Mesendoderm (in vitro differentiated cells): ENCODE results near the gene CCIN. TPM values are rescaled to one million over a fixed set of nuclear protein-coding genes. Genes with fewer than 3 reads are reported as not detected.

ENCODE experiments used
- DNase-seq: peaks from one replicate; pipeline ENCODE4 v3.0.0; 2013
- H2AK5ac ChIP-seq: 2 replicates; pipeline ENCODE4 v1.6.1; 2013; ENCODE audit warnings: low read length, inconsistent platforms
- H2BK120ac ChIP-seq: 2 replicates; pipeline ENCODE4 v1.6.1; 2013; ENCODE audit warnings: low read depth, mild to moderate bottlenecking, low read length, moderate library complexity, mixed read lengths
- H2BK15ac ChIP-seq: replicated peaks from 2 replicates; pipeline ENCODE4 v1.6.1; 2013; ENCODE audit warnings: low read depth, mild to moderate bottlenecking, moderate library complexity
- H2BK5ac ChIP-seq: 2 replicates; pipeline ENCODE4 v1.6.1; 2013; ENCODE audit warnings: low read length, inconsistent platforms
- H3K18ac ChIP-seq: 2 replicates; pipeline ENCODE4 v1.6.1; 2013; ENCODE audit warnings: mild to moderate bottlenecking, low read length, mixed read lengths
- H3K23ac ChIP-seq: one replicate; pipeline ENCODE4 v1.6.1; 2013; ENCODE audit warnings: low read length
- H3K27ac ChIP-seq: 2 replicates; pipeline ENCODE4 v1.5.1; 2013; ENCODE audit warnings: low read depth, mild to moderate bottlenecking, inconsistent platforms, low read length, moderate library complexity
- H3K27me3 ChIP-seq: 2 replicates; pipeline ENCODE4 v1.6.1; 2013; ENCODE audit warnings: low read length, control low read depth, mild to moderate bottlenecking, inconsistent platforms; ENCODE audit not compliant: insufficient read depth, poor library complexity
- H3K36me3 ChIP-seq: 2 replicates; pipeline ENCODE4 v1.6.1; 2013; ENCODE audit warnings: low read length, inconsistent platforms; ENCODE audit not compliant: control insufficient read depth, insufficient read depth
- H3K4ac ChIP-seq: one replicate; pipeline ENCODE4 v1.6.1; 2013; ENCODE audit warnings: low read depth, mild to moderate bottlenecking, low read length, moderate library complexity
- H3K4me1 ChIP-seq: 2 replicates; pipeline ENCODE4 v1.6.1; 2013; ENCODE audit warnings: low read depth, low read length, inconsistent platforms; ENCODE audit not compliant: control insufficient read depth
- H3K4me2 ChIP-seq: 2 replicates; pipeline ENCODE4 v1.6.1; 2013; ENCODE audit warnings: low read length
- H3K4me3 ChIP-seq: 2 replicates; pipeline ENCODE4 v1.5.1; 2013; ENCODE audit warnings: mild to moderate bottlenecking, low read length
- H3K56ac ChIP-seq: one replicate; pipeline ENCODE4 v1.6.1; 2013; ENCODE audit warnings: low read length
- H3K79me1 ChIP-seq: 2 replicates; pipeline ENCODE4 v1.6.1; 2013; ENCODE audit warnings: low read length, inconsistent platforms
- H3K79me2 ChIP-seq: 2 replicates; pipeline ENCODE4 v1.6.1; 2013; ENCODE audit warnings: mild to moderate bottlenecking, low read length; ENCODE audit not compliant: control insufficient read depth, insufficient read depth
- H3K9ac ChIP-seq: 2 replicates; pipeline ENCODE4 v1.6.1; 2013; ENCODE audit warnings: low read length, inconsistent platforms
- H4K5ac ChIP-seq: one replicate; pipeline ENCODE4 v1.6.1; 2013; ENCODE audit warnings: low read length
- H4K8ac ChIP-seq: one replicate; pipeline ENCODE4 v1.6.1; 2013; ENCODE audit warnings: low read depth, mild to moderate bottlenecking, control low read depth, low read length, moderate library complexity
- WGBS: extraction: QIAGEN DNeasy Blood & Tissue Kit; methylation state at CpG from one replicate; pipeline ENCODE4 v1.1.7; 2013; ENCODE audit warnings: low lambda C conversion rate, missing lambda C conversion rate; ENCODE audit not compliant: insufficient coverage; ENCODE audit errors: extremely low coverage; 5-methylcytosine and 5-hydroxymethylcytosine counted together
- polyA plus RNA-seq, 2 experiments: library from polyadenylated mRNA; stranded (reverse); fragments of 200-250 nt; gene quantifications; one replicate each; pipeline ENCODE4 v1.2.3, GENCODE V29; 2013

Gene CCIN
- polyA plus RNA-seq (2013, experiment 1 of 2): 0.44 TPM
- 0.56 TPM for polyA plus RNA-seq (2013, experiment 2 of 2)

GRCh38 chr9:36169166-36169565 lies at the start of gene CCIN:
Gene CCIN (plus strand): TSS chr9:36169388. CDS start chr9:36169503, 115 bp downstream.
- Histone ChIP-seq H3K4me3 (no peak within 1 kb of the TSS), H3K27ac (no peak within 1 kb of the TSS), H3K79me1 (no peaks in the 10 kb centered on the region), H3K4ac (no peak within 1 kb of the TSS), H2AK5ac (no peak within 1 kb of the TSS), H3K4me1 (peaks cover 9% of the 10 kb centered on the region), H3K36me3 (no peaks in the 10 kb centered on the region), H3K9ac (no peak within 1 kb of the TSS), H3K23ac (no peak within 1 kb of the TSS), H3K27me3 (no peaks in the 10 kb centered on the region), H4K8ac (no peak within 1 kb of the TSS), H3K56ac (no peak within 1 kb of the TSS), H2BK15ac (no peak within 1 kb of the TSS), H3K18ac (no peak within 1 kb of the TSS), H3K79me2 (no peaks in the 10 kb centered on the region), H4K5ac (no peak within 1 kb of the TSS), H2BK120ac (no peak within 1 kb of the TSS), H2BK5ac (no peak within 1 kb of the TSS), H3K4me2 (no peak within 1 kb of the TSS)
- DNase-seq: peak; percentile 19
- no CpG with 5 or more reads among the region's 6 CpGs for WGBS

GRCh38 chr9:36119476-36119875 lies 49.7 kb upstream of the CCIN start:
- Histone ChIP-seq H3K79me2 (no peaks in the 10 kb centered on the region), H3K27ac (no peak overlapping the region), H2AK5ac (no peak overlapping the region), H4K8ac (no peak overlapping the region), H2BK120ac (no peak overlapping the region), H2BK5ac (no peak overlapping the region), H3K79me1 (no peaks in the 10 kb centered on the region), H3K36me3 (no peaks in the 10 kb centered on the region), H3K56ac (peak overlapping the region; percentile 26), H3K9ac (no peak overlapping the region), H3K4ac (no peak overlapping the region), H3K4me1 (peaks cover 12% of the 10 kb centered on the region), H2BK15ac (no peak overlapping the region), H3K27me3 (no peaks in the 10 kb centered on the region), H3K4me2 (no peak overlapping the region), H3K4me3 (no peak overlapping the region), H3K18ac (no peak overlapping the region), H4K5ac (no peak overlapping the region), H3K23ac (no peak overlapping the region)
- no CpG with 5 or more reads among the region's 7 CpGs for WGBS
- DNase-seq: peak; percentile 95

- no peak overlapping the region for H2AK5ac ChIP-seq
- H3K56ac ChIP-seq: peak overlapping the region; percentile 2
- no peak overlapping the region for H3K23ac ChIP-seq
- no peak overlapping the region for H4K5ac ChIP-seq
- peak overlapping the region; percentile 33 for H2BK120ac ChIP-seq
- no peak overlapping the region for H4K8ac ChIP-seq
- no CpG with 5 or more reads among the region's 4 CpGs for WGBS
- H3K9ac ChIP-seq: no peak overlapping the region
- H3K4me3 ChIP-seq: no peak overlapping the region
- no peak for DNase-seq
- H3K4me2 ChIP-seq: no peak overlapping the region
- H2BK5ac ChIP-seq: peak overlapping the region; percentile 23
- H2BK15ac ChIP-seq: no peak overlapping the region
- no peaks in the 10 kb centered on the region for H3K27me3 ChIP-seq
- H3K79me1 ChIP-seq: no peaks in the 10 kb centered on the region
- peak overlapping the region; percentile 28 for H3K4ac ChIP-seq
- H3K18ac ChIP-seq: no peak overlapping the region
- no peak overlapping the region for H3K27ac ChIP-seq
- no peaks in the 10 kb centered on the region for H3K36me3 ChIP-seq
- H3K79me2 ChIP-seq: no peaks in the 10 kb centered on the region
- peaks cover 12% of the 10 kb centered on the region for H3K4me1 ChIP-seq
These were observed 48.5 kb upstream of the CCIN start for GRCh38 chr9:36120705-36121104.

GRCh38 chr9:36121971-36122370 lies 47.2 kb upstream of the CCIN start:
- H2BK120ac ChIP-seq: no peak overlapping the region
- no peaks in the 10 kb centered on the region for H3K36me3 ChIP-seq

GRCh38 chr9:36123515-36123914 lies 45.7 kb upstream of the CCIN start:
- Histone ChIP-seq H3K79me1 (no peaks in the 10 kb centered on the region), H3K4me3 (no peak overlapping the region), H3K27me3 (no peaks in the 10 kb centered on the region), H2BK5ac (no peak overlapping the region), H3K27ac (no peak overlapping the region), H2BK120ac (no peak overlapping the region), H3K4me2 (no peak overlapping the region), H2AK5ac (no peak overlapping the region), H3K18ac (no peak overlapping the region), H4K5ac (no peak overlapping the region), H3K56ac (no peak overlapping the region), H3K4ac (no peak overlapping the region), H2BK15ac (no peak overlapping the region), H4K8ac (no peak overlapping the region), H3K9ac (no peak overlapping the region), H3K4me1 (peaks cover 7% of the 10 kb centered on the region), H3K36me3 (no peaks in the 10 kb centered on the region), H3K23ac (no peak overlapping the region), H3K79me2 (no peaks in the 10 kb centered on the region)
- no CpG with 5 or more reads among the region's 2 CpGs for WGBS
- DNase-seq: no peak

More at GRCh38 chr9:36121971-36122370, 47.2 kb upstream of the CCIN start:
- no peak overlapping the region for H3K9ac ChIP-seq
- H3K79me2 ChIP-seq: no peaks in the 10 kb centered on the region
- H3K4me1 ChIP-seq: peaks cover 12% of the 10 kb centered on the region
- no peak overlapping the region for H4K8ac ChIP-seq
- no peak overlapping the region for H2AK5ac ChIP-seq
- H3K56ac ChIP-seq: peak overlapping the region; percentile 2
- H3K18ac ChIP-seq: no peak overlapping the region
- no peak overlapping the region for H2BK15ac ChIP-seq
- DNase-seq: no peak
- no peak overlapping the region for H3K23ac ChIP-seq
- no peak overlapping the region for H3K4ac ChIP-seq
- H3K4me2 ChIP-seq: no peak overlapping the region
- H3K27me3 ChIP-seq: no peaks in the 10 kb centered on the region
- H3K79me1 ChIP-seq: no peaks in the 10 kb centered on the region
- no peak overlapping the region for H4K5ac ChIP-seq
- WGBS: no CpG with 5 or more reads among the region's 7 CpGs
- H3K4me3 ChIP-seq: no peak overlapping the region
- no peak overlapping the region for H3K27ac ChIP-seq
- no peak overlapping the region for H2BK5ac ChIP-seq
